ENCODE results near the gene ZNF761.
"Not testable (repeated sequence)": the region's sequence is repeated elsewhere in the genome, so short reads cannot be mapped to it uniquely, and the experiment has no call there.

GRCh38 chr19:53395840-53396524 is 35.8 kb upstream of the ZNF761 start:
- TF ChIP-seq, protein P1, sequence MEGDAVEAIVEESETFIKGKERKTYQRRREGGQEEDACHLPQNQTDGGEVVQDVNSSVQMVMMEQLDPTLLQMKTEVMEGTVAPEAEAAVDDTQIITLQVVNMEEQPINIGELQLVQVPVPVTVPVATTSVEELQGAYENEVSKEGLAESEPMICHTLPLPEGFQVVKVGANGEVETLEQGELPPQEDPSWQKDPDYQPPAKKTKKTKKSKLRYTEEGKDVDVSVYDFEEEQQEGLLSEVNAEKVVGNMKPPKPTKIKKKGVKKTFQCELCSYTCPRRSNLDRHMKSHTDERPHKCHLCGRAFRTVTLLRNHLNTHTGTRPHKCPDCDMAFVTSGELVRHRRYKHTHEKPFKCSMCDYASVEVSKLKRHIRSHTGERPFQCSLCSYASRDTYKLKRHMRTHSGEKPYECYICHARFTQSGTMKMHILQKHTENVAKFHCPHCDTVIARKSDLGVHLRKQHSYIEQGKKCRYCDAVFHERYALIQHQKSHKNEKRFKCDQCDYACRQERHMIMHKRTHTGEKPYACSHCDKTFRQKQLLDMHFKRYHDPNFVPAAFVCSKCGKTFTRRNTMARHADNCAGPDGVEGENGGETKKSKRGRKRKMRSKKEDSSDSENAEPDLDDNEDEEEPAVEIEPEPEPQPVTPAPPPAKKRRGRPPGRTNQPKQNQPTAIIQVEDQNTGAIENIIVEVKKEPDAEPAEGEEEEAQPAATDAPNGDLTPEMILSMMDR (IDR thresholded peaks at IDR 0.05; ENCODE audit: low read length), result not testable (repeated sequence)
- TF ChIP-seq EZH2 (IDR thresholded peaks at IDR 0.05; ENCODE audit: borderline replicate concordance, low read length), result not testable (repeated sequence)
